Mucosa of descending colon (tissue), 3 donors: ENCODE measurements around the gene ATF7. TPM values are rescaled to one million over a fixed set of nuclear protein-coding genes. Genes with fewer than 3 reads are reported as not detected.

Source experiments
- ATAC-seq: fragments of 200-7000 bp; cut with Tn5 transposase; one replicate; pipeline ENCODE4 v1.9.1; 2020; ENCODE audit warnings: mild to moderate bottlenecking, moderate library complexity
- DNase-seq, 3 donors: peaks; one replicate each; pipeline ENCODE4 v3.0.0-alpha.2; 2020
- H3K36me3 ChIP-seq: fragments of 200-600 bp; one replicate; pipeline ENCODE4 v1.8.0; 2021; ENCODE audit warnings: low read depth, mild to moderate bottlenecking
- H3K4me1 ChIP-seq: fragments of 200-600 bp; one replicate; pipeline ENCODE4 v1.8.0; 2021; ENCODE audit warnings: low read depth, mild to moderate bottlenecking
- H3K4me3 ChIP-seq: fragments of 200-600 bp; one replicate; pipeline ENCODE4 v1.8.0; 2021; ENCODE audit warnings: mild to moderate bottlenecking
- H3K9me3 ChIP-seq: fragments of 200-600 bp; one replicate; pipeline ENCODE4 v1.8.0; 2021; ENCODE audit warnings: mild to moderate bottlenecking
- intact Hi-C, 2 donors: fragments of 100-400 bp; cut with DNase I in 1 of 2; cut with micrococcal nuclease in 1 of 2; formaldehyde crosslinking; loops; one replicate each; pipeline versions ENCODE4 v1.11.0 to v1.11.1; 2022; cut with DNase I, micrococcal nuclease
- total RNA-seq, 3 donors: library from RNA; stranded (reverse); fragmentation: NEBNext Ultra II Directional in 2 of 3; extraction: Animal tissue kit (Norgen Biotek cat#: 25700) in 2 of 3; gene quantifications; one replicate each; pipeline versions ENCODE4 v1.2.1 to v1.2.4, GENCODE V29; 2021 to 2023
- TF ChIP-seq, protein P1 (sequence below): fragments of 200-600 bp; IDR thresholded peaks from one replicate; pipeline ENCODE4 v1.8.0; 2022; ENCODE audit warnings: antibody characterized with exemption, mild to moderate bottlenecking
- donor health status: DM: no; HTN: no; CAD: no; lungs with moderate emphysema.
- donor health status: DM: no; HTN: no; CAD: no.
- donor health status: DM: no; HTN: yes; CAD: no.

Gene ATF7
- total RNA-seq, 3 donors from 2014 or later: 35.6 to 50.9 (median 42.8) TPM

DNA sequence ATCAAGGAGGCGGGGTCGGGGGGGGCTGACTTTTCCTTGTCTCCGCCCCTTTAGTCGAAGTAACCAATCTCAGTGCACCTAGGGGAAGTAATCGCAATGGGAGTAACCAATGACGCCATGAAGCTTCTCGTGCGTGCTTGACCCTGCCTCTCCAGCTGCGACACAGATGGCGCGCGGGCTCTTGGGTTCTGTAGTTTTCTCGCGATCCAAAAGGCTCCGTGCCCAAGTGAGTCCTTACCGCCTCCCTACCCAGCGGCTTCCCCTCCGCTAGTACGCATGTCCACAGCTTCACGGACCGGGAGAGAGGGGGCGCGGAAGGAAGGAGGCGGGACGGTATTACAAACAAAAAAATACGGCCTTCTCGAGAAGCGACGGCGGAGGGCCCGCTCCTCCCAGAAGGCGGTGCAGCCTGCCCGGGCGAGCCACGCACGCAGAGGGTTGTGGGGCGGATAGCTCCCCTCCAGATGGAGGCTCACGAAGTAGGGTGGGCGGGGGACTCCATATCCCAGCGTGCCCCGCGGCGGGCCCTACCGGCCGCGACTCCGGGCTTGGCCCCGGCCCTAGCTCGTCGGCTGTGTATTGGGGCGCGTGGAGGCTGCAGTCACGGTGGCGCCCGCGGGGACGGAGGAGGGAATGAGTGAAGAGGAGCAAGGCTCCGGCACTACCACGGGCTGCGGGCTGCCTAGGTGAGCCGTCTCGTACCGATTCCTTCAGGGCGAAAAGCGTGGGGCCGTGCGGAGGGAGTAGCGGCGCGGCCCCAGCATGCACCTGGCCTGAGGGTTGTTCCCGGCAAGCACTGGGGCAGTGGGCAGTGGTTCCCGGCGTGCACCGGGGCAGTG lies 125.2 kb downstream of the ATF7 start, which contains the start of gene TARBP2:
Gene TARBP2 (plus strand): TSS at position 508 of the 839 bp plus-strand sequence. CDS start 126 bp downstream, at position 634.
- H3K36me3 ChIP-seq: peaks cover 6% of the 10 kb centered on the region
- intact Hi-C loops: no loop called here
- H3K4me1 ChIP-seq: peaks cover 21% of the 10 kb centered on the region
- TF ChIP-seq, protein P1, sequence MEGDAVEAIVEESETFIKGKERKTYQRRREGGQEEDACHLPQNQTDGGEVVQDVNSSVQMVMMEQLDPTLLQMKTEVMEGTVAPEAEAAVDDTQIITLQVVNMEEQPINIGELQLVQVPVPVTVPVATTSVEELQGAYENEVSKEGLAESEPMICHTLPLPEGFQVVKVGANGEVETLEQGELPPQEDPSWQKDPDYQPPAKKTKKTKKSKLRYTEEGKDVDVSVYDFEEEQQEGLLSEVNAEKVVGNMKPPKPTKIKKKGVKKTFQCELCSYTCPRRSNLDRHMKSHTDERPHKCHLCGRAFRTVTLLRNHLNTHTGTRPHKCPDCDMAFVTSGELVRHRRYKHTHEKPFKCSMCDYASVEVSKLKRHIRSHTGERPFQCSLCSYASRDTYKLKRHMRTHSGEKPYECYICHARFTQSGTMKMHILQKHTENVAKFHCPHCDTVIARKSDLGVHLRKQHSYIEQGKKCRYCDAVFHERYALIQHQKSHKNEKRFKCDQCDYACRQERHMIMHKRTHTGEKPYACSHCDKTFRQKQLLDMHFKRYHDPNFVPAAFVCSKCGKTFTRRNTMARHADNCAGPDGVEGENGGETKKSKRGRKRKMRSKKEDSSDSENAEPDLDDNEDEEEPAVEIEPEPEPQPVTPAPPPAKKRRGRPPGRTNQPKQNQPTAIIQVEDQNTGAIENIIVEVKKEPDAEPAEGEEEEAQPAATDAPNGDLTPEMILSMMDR: no peak
- ATAC-seq (peak; percentile 86), DNase-seq (peak; percentile 98 to 100 (median 98))
- peak within 1 kb of the TSS; percentile 17 for H3K4me3 ChIP-seq
- no peaks in the 10 kb centered on the region for H3K9me3 ChIP-seq

DNA sequence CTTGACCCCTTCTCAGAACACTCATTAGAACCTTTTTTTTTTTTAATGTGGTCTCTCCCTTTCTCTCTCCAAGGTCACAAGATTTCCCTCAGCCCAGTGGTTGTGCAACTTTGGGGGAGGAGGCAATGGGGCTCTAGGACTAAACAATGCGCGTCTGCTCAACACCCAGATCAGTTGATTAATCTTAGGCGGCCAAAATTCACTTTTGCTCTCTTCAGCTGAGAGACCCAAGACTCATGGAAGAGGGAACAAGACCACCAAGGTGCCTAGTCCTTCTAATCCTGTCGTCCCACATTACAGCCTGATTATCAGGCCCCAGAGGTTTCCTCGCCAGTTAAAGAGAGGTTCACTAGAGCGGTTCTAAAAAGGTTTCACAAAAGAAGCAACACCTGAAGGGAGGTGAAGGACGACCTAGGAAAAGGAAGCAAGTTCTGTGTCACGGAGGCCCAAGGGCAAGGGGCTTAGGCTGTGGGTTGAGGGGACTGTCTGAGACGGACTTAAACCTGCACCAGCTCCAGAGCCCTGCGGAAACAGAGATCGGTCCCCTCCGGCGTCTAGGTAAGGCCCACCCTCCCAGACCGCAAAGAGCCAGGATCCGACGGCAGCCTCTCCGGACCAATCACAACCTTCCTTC lies 125.9 kb downstream of the ATF7 start:
- H3K36me3 ChIP-seq: peaks cover 6% of the 10 kb centered on the region
- peaks cover 25% of the 10 kb centered on the region for H3K4me1 ChIP-seq
- DNase-seq (peak in 2 of 3 donors; percentile 51 to 56), ATAC-seq (no peak)
- no peaks in the 10 kb centered on the region for H3K9me3 ChIP-seq
- peak overlapping the region; percentile 17 for H3K4me3 ChIP-seq
- intact Hi-C loops: no loop called here
- TF ChIP-seq, protein P1: no peak

DNA sequence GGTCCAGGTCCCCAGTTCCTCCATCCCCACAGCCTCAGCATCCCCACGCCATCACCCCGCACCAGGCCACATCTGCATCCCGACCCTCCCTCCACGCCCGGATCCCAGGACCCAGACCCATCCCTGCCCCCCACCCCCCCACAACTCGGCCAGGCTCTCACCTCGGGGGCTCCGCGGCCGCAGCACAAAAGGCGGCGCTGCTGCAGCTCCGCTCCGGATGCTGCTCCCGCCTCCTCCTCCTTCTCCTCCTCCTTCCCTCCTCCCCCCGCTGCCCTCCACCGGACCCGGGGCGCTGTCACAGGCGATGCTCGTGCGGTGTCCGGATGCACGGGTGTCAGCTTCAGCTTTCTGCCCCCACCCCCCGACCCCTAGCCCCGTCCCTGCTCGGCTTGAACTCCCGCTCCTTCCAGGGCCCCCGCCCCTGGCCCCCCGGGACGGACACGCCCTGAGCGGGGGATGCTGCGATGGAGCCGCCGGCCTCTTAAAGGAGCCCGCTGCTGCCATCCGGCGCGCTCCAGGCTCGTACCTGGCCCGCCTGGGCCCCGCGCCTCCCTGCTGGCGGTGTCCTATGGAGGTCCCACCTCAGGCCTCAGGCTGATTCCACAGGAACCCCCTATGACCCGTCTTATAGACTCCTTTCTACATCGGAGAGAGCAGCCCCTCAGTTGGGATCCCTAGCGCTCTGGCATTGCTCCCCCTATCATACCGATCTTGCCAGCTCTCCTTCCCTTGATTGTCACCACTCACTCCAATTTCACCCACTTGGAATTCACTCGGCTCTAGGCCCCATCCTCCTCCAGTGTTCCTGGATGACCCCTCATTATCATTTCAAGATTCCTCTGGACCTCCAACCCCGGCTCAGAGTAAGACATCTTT lies 126.7 kb downstream of the ATF7 start, which contains the start of gene MAP3K12:
Gene MAP3K12 (minus strand): TSS at position 193 of the 876 bp plus-strand sequence. CDS start 12,067 bp downstream, outside the sequence.
- Histone ChIP-seq H3K4me3 (no peak within 1 kb of the TSS), H3K9me3 (no peaks in the 10 kb centered on the region), H3K4me1 (peaks cover 25% of the 10 kb centered on the region), H3K36me3 (peaks cover 6% of the 10 kb centered on the region)
- TF ChIP-seq, protein P1: no peak
- intact Hi-C loops: no loop called here
- DNase-seq: peak; percentile 64 to 87 (median 75)
- ATAC-seq: peak; percentile 8

DNA sequence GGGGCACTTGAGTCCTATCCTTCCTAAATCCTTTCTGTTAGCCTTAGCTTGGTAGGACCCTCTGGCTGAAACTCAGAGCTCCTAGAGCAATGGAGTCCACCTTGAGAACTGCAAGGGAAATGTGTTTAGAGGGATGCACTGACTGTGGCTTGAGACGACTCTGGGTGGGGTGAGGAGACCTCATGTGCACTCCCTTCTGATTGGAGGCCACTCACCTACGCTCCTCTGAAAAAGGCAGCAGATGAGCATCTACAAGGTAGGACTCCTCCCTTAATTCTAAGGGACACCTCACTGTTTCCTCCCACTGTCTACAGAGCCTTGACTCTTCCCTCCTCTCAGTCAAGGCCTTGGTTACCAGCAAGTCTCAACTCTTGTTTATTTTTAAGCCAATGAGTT lies 127.9 kb downstream of the ATF7 start:
- Histone ChIP-seq H3K4me3 (no peak overlapping the region), H3K9me3 (no peaks in the 10 kb centered on the region), H3K4me1 (peaks cover 30% of the 10 kb centered on the region), H3K36me3 (peaks cover 6% of the 10 kb centered on the region)
- no peak for DNase-seq
- intact Hi-C loops: no loop called here
- ATAC-seq: no peak
- TF ChIP-seq, protein P1: no peak

DNA sequence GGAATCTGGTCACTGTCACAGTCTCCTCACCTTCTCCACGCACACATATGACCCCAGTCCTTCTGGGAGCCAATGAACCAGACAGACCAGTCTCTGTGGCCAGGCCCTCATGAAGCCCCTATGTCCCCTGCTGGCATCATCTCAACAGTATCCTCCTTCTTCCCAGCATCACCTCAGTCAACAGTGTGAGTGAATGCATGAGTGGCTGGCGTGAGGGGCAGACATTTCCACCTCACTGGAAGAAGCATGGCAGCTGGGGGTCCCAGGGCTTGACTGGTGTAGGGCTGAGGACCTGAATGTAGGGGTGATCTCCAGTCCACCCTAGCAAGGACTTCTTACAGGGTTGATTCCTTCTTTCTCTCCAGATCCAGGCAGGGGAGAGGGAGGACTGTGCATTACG lies 128.7 kb downstream of the ATF7 start:
- peaks cover 6% of the 10 kb centered on the region for H3K36me3 ChIP-seq
- no peak overlapping the region for H3K4me3 ChIP-seq
- H3K4me1 ChIP-seq: peaks cover 30% of the 10 kb centered on the region
- DNase-seq: no peak
- ATAC-seq: no peak
- intact Hi-C loops: no loop called here
- H3K9me3 ChIP-seq: no peaks in the 10 kb centered on the region
- TF ChIP-seq, protein P1: no peak
